HepG2 (cell line): ENCODE measurements around the gene TBC1D26. TPM values are rescaled to one million over a fixed set of nuclear protein-coding genes. Genes with fewer than 3 reads are reported as not detected.

Source experiments
- ATAC-seq: fragments of 200-7000 bp; cut with Tn5 transposase; 3 replicates; pipeline ENCODE4 v1.9.1; 2020; ENCODE audit warnings: mild to moderate bottlenecking, moderate library complexity
- BruUV-seq: library from RNA; stranded (reverse); fragments of 400-500 nt; replicated peaks from 2 replicates; lab custom pipeline; 2021; lab: Mats Ljungman, UMichigan
- CTCF ChIA-PET: fragments of 300-600 bp; formaldehyde crosslinking; extraction: SDS; loops from one replicate; lab custom pipeline; 2021; ENCODE audit warnings: low total read pairs, inconsistent platforms, low intra/inter-chr PET ratio; lab: Yijun Ruan, JAX
- POLR2A ChIA-PET: fragments of 350-600 bp; sonication (Branson Sonifier 250); formaldehyde crosslinking; loops from one replicate; lab custom pipeline; 2020; ENCODE audit warnings: antibody characterized with exemption, inconsistent platforms; lab: Yijun Ruan, JAX
- DNase-seq: peaks from one replicate; pipeline ENCODE4 v3.0.0-alpha.2; 2015; ENCODE audit warnings: low spot score
- FAIRE-seq: peaks from 3 replicates; lab custom pipeline; 2011; peaks lifted over from hg19 to GRCh38; lab: Jason Lieb, UNC
- H2AFZ ChIP-seq: one replicate; pipeline ENCODE4 v1.6.1; 2011; ENCODE audit warnings: low read length, inconsistent platforms
- H3K27ac ChIP-seq: fragments of 300-600 bp; 3 replicates; pipeline ENCODE4 v1.8.0; 2011; ENCODE audit warnings: mixed run types, mild to moderate bottlenecking, mixed read lengths, low read length, inconsistent platforms; ENCODE audit not compliant: insufficient read depth; ENCODE audit errors: extremely low read length
- H3K27me3 ChIP-seq, 2 experiments: fragments of 200-600 bp in 1 of 2; 2 replicates in 1 of 2; 3 replicates in 1 of 2; pipeline versions ENCODE4 v1.6.0 to v1.8.0; 2011; ENCODE audit warnings: low read length in 2 of 2, mild to moderate bottlenecking in 2 of 2, moderate library complexity in 2 of 2, inconsistent platforms in 1 of 2; ENCODE audit not compliant: insufficient read depth in 2 of 2, control insufficient read depth in 1 of 2
- H3K36me3 ChIP-seq, 2 experiments: fragments of 200-600 bp in 1 of 2; replicated peaks in 1 of 2; 2 replicates in 1 of 2; 3 replicates in 1 of 2; pipeline versions ENCODE4 v1.5.1 to v1.8.0; 2011; ENCODE audit warnings: low read length in 2 of 2, inconsistent platforms in 1 of 2; ENCODE audit not compliant: insufficient read depth in 2 of 2, control insufficient read depth in 1 of 2
- H3K4me1 ChIP-seq: 2 replicates; pipeline ENCODE4 v1.5.1; 2012; ENCODE audit warnings: low read length, inconsistent platforms; ENCODE audit not compliant: insufficient read depth
- H3K4me2 ChIP-seq: 2 replicates; pipeline ENCODE4 v1.6.0; 2011; ENCODE audit warnings: low read depth, low read length, inconsistent platforms
- H3K4me3 ChIP-seq, 3 experiments: fragments of 200-600 bp in 1 of 3; sonication (generic), shearing (Covaris generic) in 1 of 3; replicated peaks in 1 of 3; 2 replicates each; pipeline ENCODE4 v1.5.1; 2011 to 2016; ENCODE audit warnings: low read length in 3 of 3, inconsistent platforms in 2 of 3, low read depth in 2 of 3, mild to moderate bottlenecking in 2 of 3, control low read depth in 1 of 3, mixed read lengths in 1 of 3; ENCODE audit not compliant: insufficient read depth in 1 of 3
- H3K79me2 ChIP-seq: one replicate; pipeline ENCODE4 v1.6.1; 2011; ENCODE audit warnings: low read length, inconsistent platforms; ENCODE audit not compliant: insufficient read depth
- H3K9ac ChIP-seq: 2 replicates; pipeline ENCODE4 v1.6.0; 2011; ENCODE audit warnings: mild to moderate bottlenecking, low read depth, low read length, inconsistent platforms; ENCODE audit not compliant: insufficient read depth
- H3K9me3 ChIP-seq: 2 replicates; pipeline ENCODE4 v1.5.1; 2012; ENCODE audit warnings: mild to moderate bottlenecking, low read length
- H4K20me1 ChIP-seq: 2 replicates; pipeline ENCODE4 v1.6.0; 2011; ENCODE audit warnings: inconsistent platforms, mild to moderate bottlenecking, low read length, moderate library complexity; ENCODE audit not compliant: insufficient read depth
- CEBPB ChIP-seq: IDR thresholded peaks from 2 replicates; pipeline ENCODE4 v1.6.1; 2011; ENCODE audit warnings: low read depth, low read length, improper control_type of control experiment, borderline replicate concordance
- MEF2D ChIP-seq: sonication (generic); formaldehyde crosslinking; IDR thresholded peaks from 2 replicates; pipeline ENCODE4 v1.5.1; 2020; ENCODE audit warnings: mild to moderate bottlenecking, missing genetic modification reagents
- ZFP1 ChIP-seq: IDR thresholded peaks from 2 replicates; pipeline ENCODE4 v1.6.1; 2016
- WGBS: methylation state at CpG from one replicate; pipeline ENCODE4 v1.1.6; 2017; ENCODE audit warnings: low lambda C conversion rate; 5-methylcytosine and 5-hydroxymethylcytosine counted together
- in situ Hi-C: cut with HindIII; loops from 2 replicates; pipeline ENCODE4 v1.10.0; 2017; ENCODE audit warnings: low pct_unique_long_range_greater_than_20kb; ENCODE audit not compliant: extremely low pct_ligation_motif_present
- intact Hi-C: fragments of 100-400 bp; cut with micrococcal nuclease; formaldehyde crosslinking; loops from one replicate; pipeline ENCODE4 v1.10.0; 2022; ENCODE audit not compliant: unreplicated experiment
- polyA plus RNA-seq, 8 experiments: library from polyadenylated mRNA; depleted of rRNA in 3 of 8; stranded (reverse) in 7 of 8; unstranded in 1 of 8; fragments of >200 nt; fragmentation: Illumina TruSeq in 4 of 8; extraction: Trizol in 4 of 8; gene quantifications; 2 replicates each; pipeline versions ENCODE4 v1.2.1 to v1.2.3, GENCODE V29; 2011 to 2016; ENCODE audit warnings: low read depth in 4 of 8, missing spikeins in 1 of 8, mixed read lengths in 1 of 8; ENCODE audit not compliant: insufficient read depth in 1 of 8
- total RNA-seq, 5 experiments: library from RNA; depleted of rRNA; stranded (reverse); fragments of >200 nt; fragmentation: Illumina TruSeq; extraction: Trizol; gene quantifications; 2 replicates each; pipeline ENCODE4 v1.2.3, GENCODE V29; 2016; ENCODE audit warnings: low read depth in 1 of 5
- TF ChIP-seq, protein P1 (sequence below): sonication (generic); formaldehyde crosslinking; IDR thresholded peaks from 2 replicates; pipeline ENCODE4 v1.5.1; 2020; ENCODE audit warnings: missing genetic modification reagents, mild to moderate bottlenecking, borderline replicate concordance
- TF ChIP-seq, protein P2 (sequence below): IDR thresholded peaks from 2 replicates; pipeline ENCODE4 v1.4.0; 2020; ENCODE audit warnings: mild to moderate bottlenecking, missing genetic modification reagents

Gene TBC1D26
- total and polyA plus RNA-seq, 2 of the 13 experiments (the other 11 are each of a cell fraction or from before 2014, with no cell fraction given), result 0.33 TPM; not detected in 1

DNA sequence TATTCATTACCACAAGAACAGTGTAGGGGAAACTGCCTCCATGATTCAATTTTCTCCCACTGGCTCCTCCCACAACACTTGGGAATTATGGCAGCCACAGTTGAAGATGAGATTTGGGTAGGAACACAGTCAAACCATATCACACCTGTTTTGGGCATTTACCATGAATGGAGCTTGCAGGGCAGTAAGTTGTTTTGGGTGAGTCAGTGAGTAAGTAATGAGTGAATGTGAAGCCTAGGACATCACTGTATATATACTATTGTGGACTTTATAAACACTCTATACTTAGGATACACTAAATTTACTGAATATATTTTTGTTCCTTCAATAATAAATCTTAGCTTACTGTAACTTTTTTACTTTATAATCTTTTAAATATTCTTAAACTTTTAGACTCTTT lies 48.1 kb downstream of the TBC1D26 start:
- FAIRE-seq (no peak), ATAC-seq (no peak), DNase-seq (no peak)
- in situ Hi-C loops (no loop called here), intact Hi-C loops (no loop called here)
- no peak overlapping the region for H3K4me3 ChIP-seq
- H3K27me3 ChIP-seq, result no peaks in the 10 kb centered on the region
- H4K20me1 ChIP-seq, result no peaks in the 10 kb centered on the region
- BruUV-seq, result no TSS peak
- H3K4me2 ChIP-seq, result no peak overlapping the region
- H3K27ac ChIP-seq, result no peak overlapping the region
- peaks cover 16% of the 10 kb centered on the region for H3K9me3 ChIP-seq
- H3K36me3 ChIP-seq, result no peaks in the 10 kb centered on the region
- H2AFZ ChIP-seq, result no peak overlapping the region
- CTCF ChIA-PET, result no interaction called here
- TF ChIP-seq CEBPB, result no peak
- no peaks in the 10 kb centered on the region for H3K4me1 ChIP-seq
- H3K79me2 ChIP-seq, result no peaks in the 10 kb centered on the region
- POLR2A ChIA-PET, result no interaction called here
- no peak overlapping the region for H3K9ac ChIP-seq

DNA sequence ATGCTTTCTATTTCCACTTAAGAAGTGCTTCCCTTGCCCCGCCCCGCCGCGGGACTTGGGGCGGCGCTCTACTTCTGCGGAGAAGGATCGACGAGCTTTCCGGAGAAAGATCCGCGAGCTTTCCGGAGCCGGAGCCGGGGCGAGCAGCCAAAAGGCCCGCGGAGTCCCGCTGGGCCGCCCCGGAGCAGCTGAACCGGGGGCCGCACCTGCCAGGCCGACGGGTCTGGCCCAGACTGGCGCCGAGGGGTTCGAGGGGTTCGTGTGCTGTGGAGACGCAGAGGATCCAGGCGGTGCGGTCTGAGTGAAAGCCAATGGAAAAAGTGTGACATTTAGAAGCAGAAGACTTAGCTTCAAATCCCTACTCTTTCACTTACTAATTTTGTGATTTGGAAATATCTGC lies 50.8 kb downstream of the TBC1D26 start:
- no peak overlapping the region for H2AFZ ChIP-seq
- no peak overlapping the region for H3K4me3 ChIP-seq
- H3K4me2 ChIP-seq, result no peak overlapping the region
- no peaks in the 10 kb centered on the region for H3K36me3 ChIP-seq
- CTCF ChIA-PET, result no interaction called here
- POLR2A ChIA-PET, result no interaction called here
- 74% methylated on average over 31 of the region's 32 CpGs for WGBS
- BruUV-seq, result no TSS peak
- TF ChIP-seq, protein P1, sequence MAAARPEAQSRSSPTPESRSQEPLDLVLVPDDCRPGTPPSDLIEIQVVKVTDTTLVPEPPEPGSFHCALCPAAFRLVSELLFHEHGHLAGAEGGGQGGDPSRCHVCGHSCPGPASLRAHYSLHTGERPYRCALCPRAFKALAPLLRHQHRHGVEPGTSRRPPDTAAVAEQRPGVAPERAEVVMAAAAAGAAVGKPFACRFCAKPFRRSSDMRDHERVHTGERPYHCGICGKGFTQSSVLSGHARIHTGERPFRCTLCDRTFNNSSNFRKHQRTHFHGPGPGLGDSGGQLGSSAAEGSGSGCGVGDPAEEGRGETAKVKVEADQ, result no peak
- TF ChIP-seq, protein P2, sequence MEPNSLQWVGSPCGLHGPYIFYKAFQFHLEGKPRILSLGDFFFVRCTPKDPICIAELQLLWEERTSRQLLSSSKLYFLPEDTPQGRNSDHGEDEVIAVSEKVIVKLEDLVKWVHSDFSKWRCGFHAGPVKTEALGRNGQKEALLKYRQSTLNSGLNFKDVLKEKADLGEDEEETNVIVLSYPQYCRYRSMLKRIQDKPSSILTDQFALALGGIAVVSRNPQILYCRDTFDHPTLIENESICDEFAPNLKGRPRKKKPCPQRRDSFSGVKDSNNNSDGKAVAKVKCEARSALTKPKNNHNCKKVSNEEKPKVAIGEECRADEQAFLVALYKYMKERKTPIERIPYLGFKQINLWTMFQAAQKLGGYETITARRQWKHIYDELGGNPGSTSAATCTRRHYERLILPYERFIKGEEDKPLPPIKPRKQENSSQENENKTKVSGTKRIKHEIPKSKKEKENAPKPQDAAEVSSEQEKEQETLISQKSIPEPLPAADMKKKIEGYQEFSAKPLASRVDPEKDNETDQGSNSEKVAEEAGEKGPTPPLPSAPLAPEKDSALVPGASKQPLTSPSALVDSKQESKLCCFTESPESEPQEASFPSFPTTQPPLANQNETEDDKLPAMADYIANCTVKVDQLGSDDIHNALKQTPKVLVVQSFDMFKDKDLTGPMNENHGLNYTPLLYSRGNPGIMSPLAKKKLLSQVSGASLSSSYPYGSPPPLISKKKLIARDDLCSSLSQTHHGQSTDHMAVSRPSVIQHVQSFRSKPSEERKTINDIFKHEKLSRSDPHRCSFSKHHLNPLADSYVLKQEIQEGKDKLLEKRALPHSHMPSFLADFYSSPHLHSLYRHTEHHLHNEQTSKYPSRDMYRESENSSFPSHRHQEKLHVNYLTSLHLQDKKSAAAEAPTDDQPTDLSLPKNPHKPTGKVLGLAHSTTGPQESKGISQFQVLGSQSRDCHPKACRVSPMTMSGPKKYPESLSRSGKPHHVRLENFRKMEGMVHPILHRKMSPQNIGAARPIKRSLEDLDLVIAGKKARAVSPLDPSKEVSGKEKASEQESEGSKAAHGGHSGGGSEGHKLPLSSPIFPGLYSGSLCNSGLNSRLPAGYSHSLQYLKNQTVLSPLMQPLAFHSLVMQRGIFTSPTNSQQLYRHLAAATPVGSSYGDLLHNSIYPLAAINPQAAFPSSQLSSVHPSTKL (CRISPR knock-in tag), result no peak
- TF ChIP-seq MEF2D (CRISPR knock-in tag), result no peak
- no peak for TF ChIP-seq ZFP1
- intact Hi-C loops, result no loop called here
- H3K27ac ChIP-seq, result no peak overlapping the region
- no peaks in the 10 kb centered on the region for H4K20me1 ChIP-seq
- H3K27me3 ChIP-seq, result no peaks in the 10 kb centered on the region
- DNase-seq (no peak), FAIRE-seq (no peak), ATAC-seq (no peak)
- H3K79me2 ChIP-seq, result no peaks in the 10 kb centered on the region
- no peaks in the 10 kb centered on the region for H3K4me1 ChIP-seq
- in situ Hi-C loops, result no loop called here
- H3K9ac ChIP-seq, result no peak overlapping the region
- peaks cover 16% of the 10 kb centered on the region for H3K9me3 ChIP-seq
